GM12892 (cell line): ENCODE results near the gene OTOGL.

Source experiments
- DNase-seq: peaks from one replicate; pipeline ENCODE4 v3.0.0; 2011; ENCODE audit not compliant: insufficient read length
- FAIRE-seq: peaks from 2 replicates; lab custom pipeline; 2011; peaks lifted over from hg19 to GRCh38; lab: Jason Lieb, UNC
- POLR2A ChIP-seq: IDR thresholded peaks from 2 replicates; pipeline ENCODE4 v1.6.1; 2011; ENCODE audit warnings: low read depth, low read length, control low read depth
- POLR2AphosphoS5 ChIP-seq: IDR thresholded peaks from 2 replicates; pipeline ENCODE4 v1.6.1; 2011; ENCODE audit warnings: low read depth, low read length, control low read depth
- TAF1 ChIP-seq: IDR thresholded peaks from 2 replicates; pipeline ENCODE4 v1.6.1; 2011; ENCODE audit warnings: low read depth, mild to moderate bottlenecking, control low read depth, low read length, borderline replicate concordance

The OTOGL gene

GRCh38 chr12:80412343-80412953 lies 313.1 kb downstream of the OTOGL start:
- DNase-seq (no peak), FAIRE-seq (no peak)
- TF ChIP-seq TAF1 (no peak), POLR2A (no peak), POLR2AphosphoS5 (no peak)

GRCh38 chr12:80413462-80413861 lies 314.1 kb downstream of the OTOGL start:
- peak; percentile 14 for FAIRE-seq
- TF ChIP-seq POLR2A, result no peak
- TF ChIP-seq TAF1, result no peak
- TF ChIP-seq POLR2AphosphoS5, result no peak
- no peak for DNase-seq

DNA sequence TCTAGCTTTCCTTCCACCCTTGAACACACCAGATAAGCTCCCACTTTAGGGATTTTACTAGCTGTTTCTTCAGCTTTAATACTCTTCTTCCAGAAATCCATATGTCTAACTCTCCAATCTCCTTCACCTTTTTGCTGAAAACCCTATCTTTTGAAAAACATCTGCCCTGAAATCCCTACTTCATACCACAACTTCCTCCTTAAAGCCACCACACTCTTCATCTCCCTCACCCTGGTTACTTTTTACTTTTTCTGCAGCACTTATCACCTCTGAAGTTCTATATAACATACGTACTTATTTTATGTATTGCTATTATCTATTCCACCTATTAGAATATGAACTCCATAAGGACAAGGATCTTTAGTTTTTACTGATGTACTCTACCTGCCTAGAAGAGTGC lies 316.1 kb downstream of the OTOGL start:
- FAIRE-seq (no peak), DNase-seq (no peak)
- no peak for TF ChIP-seq TAF1
- TF ChIP-seq POLR2A, result no peak
- TF ChIP-seq POLR2AphosphoS5, result no peak

- TF ChIP-seq TAF1 (no peak), POLR2AphosphoS5 (no peak), POLR2A (no peak)
- no peak for DNase-seq
- FAIRE-seq, result no peak
Observed at GRCh38 chr12:80419644-80420043, 320.3 kb downstream of the OTOGL start.

DNA sequence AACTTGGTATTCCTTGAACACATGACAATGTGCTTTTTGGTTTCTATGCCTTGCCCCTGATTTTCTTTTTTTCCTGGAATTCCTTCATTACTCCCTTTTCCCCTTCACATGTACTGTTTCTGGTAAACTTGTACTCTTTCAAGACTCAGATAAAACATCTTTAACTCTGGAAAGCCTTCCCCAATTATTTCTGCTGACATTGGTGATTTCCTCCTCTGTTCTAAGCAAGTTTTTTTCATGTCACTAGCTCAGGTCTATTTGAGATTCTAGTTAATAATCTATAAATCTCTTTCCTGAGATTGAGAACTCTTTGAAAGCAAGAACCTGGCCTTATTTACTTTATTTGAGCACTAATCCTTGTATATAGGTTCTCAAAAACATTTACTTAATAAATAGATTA lies 320.7 kb downstream of the OTOGL start:
- FAIRE-seq (no peak), DNase-seq (no peak)
- no peak for TF ChIP-seq POLR2AphosphoS5
- TF ChIP-seq TAF1, result no peak
- no peak for TF ChIP-seq POLR2A

GRCh38 chr12:80422550-80422949 lies 323.2 kb downstream of the OTOGL start:
- FAIRE-seq (no peak), DNase-seq (no peak)
- no peak for TF ChIP-seq TAF1
- no peak for TF ChIP-seq POLR2AphosphoS5
- TF ChIP-seq POLR2A, result no peak
